C4-2B (cell line): Measurements from ENCODE around the gene TMEM207.

Source experiments
- H3K27ac ChIP-seq: fragments of 450-650 bp; 2 replicates; pipeline ENCODE4 v1.5.1; 2017
- CTCF ChIP-seq: fragments of 450-650 bp; conservative IDR thresholded peaks from 2 replicates; pipeline ENCODE4 v1.5.1; 2017; ENCODE audit warnings: mild to moderate bottlenecking
- ZFX ChIP-seq: fragments of 450-650 bp; IDR thresholded peaks from 2 replicates; pipeline ENCODE4 v1.6.1; 2017

Gene TMEM207

DNA sequence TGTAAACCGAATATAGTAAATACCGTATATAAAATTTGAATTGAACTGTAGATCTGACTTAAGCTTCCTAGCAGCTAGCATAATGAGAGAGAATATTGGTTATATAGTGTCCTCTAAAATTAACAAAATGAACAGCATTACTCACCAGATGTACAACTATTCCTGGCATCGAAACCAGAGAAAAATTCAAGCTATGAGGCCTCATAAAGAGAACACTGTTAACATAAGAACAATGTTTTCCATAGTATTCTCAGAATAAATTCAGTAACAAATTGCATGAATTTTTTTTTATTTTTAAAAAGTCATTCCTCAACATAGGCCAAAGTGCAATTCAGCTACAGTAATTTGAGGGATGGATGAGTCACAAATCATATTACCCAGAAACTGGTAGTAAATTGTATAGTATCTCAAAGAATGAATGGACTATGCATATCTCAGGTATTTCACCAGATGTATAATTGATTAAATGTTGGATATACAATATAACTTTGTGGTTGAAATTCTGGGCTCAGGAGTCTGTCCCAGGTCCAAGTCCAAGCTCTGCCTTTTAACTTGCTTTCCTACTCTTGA is 5.0 kb downstream of the TMEM207 start:
- TF ChIP-seq CTCF (no peak), ZFX (no peak)

GRCh38 chr3:190444006-190444405 is 5.7 kb downstream of the TMEM207 start:
- H3K27ac ChIP-seq: no peak overlapping the region
- TF ChIP-seq CTCF: no peak
- TF ChIP-seq ZFX: no peak

More for the DNA sequence above, 5.0 kb downstream of the TMEM207 start:
- H3K27ac ChIP-seq: no peak overlapping the region

GRCh38 chr3:190443257-190443656 is 6.4 kb downstream of the TMEM207 start:
- H3K27ac ChIP-seq: no peak overlapping the region
- TF ChIP-seq ZFX: no peak
- TF ChIP-seq CTCF: peak; percentile 71

GRCh38 chr3:190442240-190442639 is 7.5 kb downstream of the TMEM207 start:
- TF ChIP-seq ZFX: no peak
- no peak for TF ChIP-seq CTCF
- H3K27ac ChIP-seq: no peak overlapping the region

DNA sequence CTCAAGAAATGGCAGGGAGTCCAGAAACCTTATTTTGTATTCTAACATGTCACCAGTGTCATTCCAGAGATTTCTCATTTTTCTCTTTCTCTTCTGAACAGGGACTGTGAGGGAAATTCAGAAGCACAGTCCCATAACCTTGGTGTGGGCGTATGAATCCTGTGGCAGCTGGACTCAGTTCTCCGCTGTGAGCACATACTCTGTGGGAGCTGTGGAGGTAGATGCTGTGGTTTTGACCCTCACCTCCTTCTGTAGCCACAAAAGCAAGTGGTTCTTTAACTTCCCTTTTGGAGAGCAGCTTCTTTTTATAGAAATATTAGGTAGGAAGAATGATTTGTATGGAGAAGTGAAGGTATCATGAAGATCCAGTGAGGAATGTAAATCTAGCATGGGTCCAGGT is 13.4 kb downstream of the TMEM207 start:
- no peak overlapping the region for H3K27ac ChIP-seq
- TF ChIP-seq ZFX (no peak), CTCF (no peak)

DNA sequence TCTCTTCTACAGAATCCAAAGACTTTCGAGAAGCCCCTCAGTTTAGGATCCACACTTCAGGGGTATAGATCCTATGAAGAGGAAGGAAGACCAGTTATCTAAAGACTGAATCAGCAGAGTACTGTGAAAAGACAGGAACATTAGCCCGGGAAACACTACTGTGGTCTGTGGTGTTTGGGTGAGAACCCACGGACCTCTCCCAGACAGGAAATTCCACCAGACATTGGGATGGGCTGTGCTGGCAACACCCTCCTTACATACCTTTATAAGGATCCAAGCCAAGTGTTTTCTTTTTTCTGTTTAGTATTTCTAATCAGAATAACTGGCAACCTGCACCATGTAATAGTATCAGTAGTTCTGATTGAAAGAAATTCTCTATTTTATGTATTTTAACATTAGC is 14.1 kb downstream of the TMEM207 start:
- TF ChIP-seq ZFX: no peak
- no peak for TF ChIP-seq CTCF

GRCh38 chr3:190433626-190434025 is 16.1 kb downstream of the TMEM207 start:
- TF ChIP-seq CTCF (no peak), ZFX (no peak)
- no peak overlapping the region for H3K27ac ChIP-seq

More for the DNA sequence above, 14.1 kb downstream of the TMEM207 start:
- no peak overlapping the region for H3K27ac ChIP-seq
